Vagina (tissue), 2 donors: ENCODE data around the gene BSN. TPM values are rescaled to one million over a fixed set of nuclear protein-coding genes. Genes with fewer than 3 reads are reported as not detected.

Experiments used
- DNase-seq, 2 donors: peaks; one replicate each; pipeline ENCODE4 v3.0.0-alpha.2; 2017; ENCODE audit errors: extremely low spot score in 2 of 2
- H3K27ac ChIP-seq: fragments of 200-600 bp; sonication (generic); one replicate; pipeline ENCODE4 v1.5.1; 2019
- H3K27me3 ChIP-seq: fragments of 200-600 bp; sonication (generic); one replicate; pipeline ENCODE4 v1.5.1; 2019
- H3K36me3 ChIP-seq, 2 donors: fragments of 200-600 bp; sonication (generic); one replicate each; pipeline ENCODE4 v1.5.1; 2017 to 2019
- H3K4me1 ChIP-seq: fragments of 200-600 bp; sonication (generic); one replicate; pipeline ENCODE4 v1.5.1; 2019
- H3K4me3 ChIP-seq, 2 donors: fragments of 200-600 bp; sonication (generic); 1 replicate in 1 of 2; 2 replicates in 1 of 2; pipeline ENCODE4 v1.5.1; 2016 to 2019
- H3K9me3 ChIP-seq: fragments of 200-600 bp; sonication (generic); one replicate; pipeline ENCODE4 v1.5.1; 2019
- POLR2A ChIP-seq, 2 donors: fragments of 450-650 bp; IDR thresholded peaks; one replicate each; pipeline ENCODE4 v1.6.1; 2017; ENCODE audit warnings: antibody characterized with exemption in 2 of 2, mild to moderate bottlenecking in 2 of 2, moderate library complexity in 2 of 2
- POLR2AphosphoS5 ChIP-seq, 2 donors: sonication (generic); formaldehyde crosslinking; IDR thresholded peaks; one replicate each; pipeline ENCODE4 v1.9.0; 2017; ENCODE audit warnings: antibody characterized with exemption in 2 of 2, mild to moderate bottlenecking in 2 of 2, low read depth in 1 of 2; ENCODE audit not compliant: insufficient read depth in 1 of 2
- intact Hi-C: fragments of 100-400 bp; cut with DNase I; formaldehyde crosslinking; loops from one replicate; pipeline ENCODE4 v1.15.1; 2023
- total RNA-seq: library from RNA; depleted of rRNA; stranded (reverse); fragments of >200 nt; gene quantifications from one replicate; pipeline ENCODE4 v1.2.3, GENCODE V29; 2016
- TF ChIP-seq, protein P1 (sequence below), 3 experiments: fragments of 450-650 bp in 2 of 3; fragments of 200-600 bp in 1 of 3; sonication (generic) in 1 of 3; IDR thresholded peaks; one replicate each; pipeline ENCODE4 v1.5.1; 2017 to 2019; ENCODE audit warnings: antibody characterized with exemption in 3 of 3, mild to moderate bottlenecking in 2 of 3, moderate library complexity in 2 of 3

The BSN gene
- total RNA-seq, 1 donor from 2014 or later = 0.74 TPM

DNA sequence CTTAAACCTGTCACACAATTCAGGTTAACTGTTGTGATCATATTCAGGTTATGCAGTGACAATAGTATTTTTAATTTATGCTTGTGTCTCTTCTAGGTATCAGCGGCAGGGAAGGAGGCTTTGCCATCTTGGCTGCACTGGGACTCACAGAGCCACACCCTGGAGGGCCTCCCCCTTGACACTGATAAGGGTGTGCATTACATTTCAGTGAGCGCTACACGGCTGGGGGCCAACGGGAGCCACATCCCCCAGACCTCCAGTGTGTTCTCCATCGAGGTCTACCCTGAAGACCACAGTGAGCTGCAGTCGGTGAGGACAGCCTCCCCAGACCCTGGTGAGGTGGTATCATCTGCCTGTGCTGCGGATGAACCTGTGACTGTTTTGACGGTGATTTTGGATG, 23.6 kb upstream of the BSN start:
- H3K4me3 ChIP-seq = no peak overlapping the region
- DNase-seq = no peak
- no peak overlapping the region for H3K27ac ChIP-seq
- intact Hi-C loops = no loop called here
- no peaks in the 10 kb centered on the region for H3K4me1 ChIP-seq
- TF ChIP-seq, protein P1, sequence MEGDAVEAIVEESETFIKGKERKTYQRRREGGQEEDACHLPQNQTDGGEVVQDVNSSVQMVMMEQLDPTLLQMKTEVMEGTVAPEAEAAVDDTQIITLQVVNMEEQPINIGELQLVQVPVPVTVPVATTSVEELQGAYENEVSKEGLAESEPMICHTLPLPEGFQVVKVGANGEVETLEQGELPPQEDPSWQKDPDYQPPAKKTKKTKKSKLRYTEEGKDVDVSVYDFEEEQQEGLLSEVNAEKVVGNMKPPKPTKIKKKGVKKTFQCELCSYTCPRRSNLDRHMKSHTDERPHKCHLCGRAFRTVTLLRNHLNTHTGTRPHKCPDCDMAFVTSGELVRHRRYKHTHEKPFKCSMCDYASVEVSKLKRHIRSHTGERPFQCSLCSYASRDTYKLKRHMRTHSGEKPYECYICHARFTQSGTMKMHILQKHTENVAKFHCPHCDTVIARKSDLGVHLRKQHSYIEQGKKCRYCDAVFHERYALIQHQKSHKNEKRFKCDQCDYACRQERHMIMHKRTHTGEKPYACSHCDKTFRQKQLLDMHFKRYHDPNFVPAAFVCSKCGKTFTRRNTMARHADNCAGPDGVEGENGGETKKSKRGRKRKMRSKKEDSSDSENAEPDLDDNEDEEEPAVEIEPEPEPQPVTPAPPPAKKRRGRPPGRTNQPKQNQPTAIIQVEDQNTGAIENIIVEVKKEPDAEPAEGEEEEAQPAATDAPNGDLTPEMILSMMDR (IDR thresholded peaks at IDR 0.05) = no peak
- no peak for TF ChIP-seq POLR2A (IDR thresholded peaks at IDR 0.05)
- no peaks in the 10 kb centered on the region for H3K9me3 ChIP-seq
- no peaks in the 10 kb centered on the region for H3K27me3 ChIP-seq
- H3K36me3 ChIP-seq = peaks cover 0 to 26% of the 10 kb centered on the region in 2 donors

DNA sequence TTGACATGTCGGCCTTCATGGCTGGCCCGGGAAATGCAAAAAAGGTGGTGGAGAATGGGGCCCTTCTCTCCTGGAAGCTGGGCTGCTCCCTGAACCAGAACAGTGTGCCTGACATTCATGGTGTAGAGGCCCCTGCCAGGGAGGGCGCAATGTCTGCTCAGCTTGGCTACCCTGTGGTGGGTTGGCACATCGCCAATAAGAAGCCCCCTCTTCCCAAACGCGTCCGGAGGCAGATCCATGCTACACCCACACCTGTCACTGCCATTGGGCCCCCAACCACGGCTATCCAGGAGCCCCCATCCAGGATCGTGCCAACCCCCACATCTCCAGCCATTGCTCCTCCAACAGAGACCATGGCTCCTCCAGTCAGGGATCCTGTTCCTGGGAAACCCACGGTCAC, 23.1 kb upstream of the BSN start:
- Histone ChIP-seq H3K4me3 (no peak overlapping the region), H3K4me1 (no peaks in the 10 kb centered on the region), H3K27ac (no peak overlapping the region), H3K27me3 (no peaks in the 10 kb centered on the region), H3K36me3 (peaks cover 0 to 26% of the 10 kb centered on the region in 2 donors), H3K9me3 (no peaks in the 10 kb centered on the region)
- intact Hi-C loops = no loop called here
- no peak for DNase-seq
- TF ChIP-seq, protein P1 (IDR thresholded peaks at IDR 0.05) = no peak
- no peak for TF ChIP-seq POLR2AphosphoS5 (IDR thresholded peaks at IDR 0.05; ENCODE audit: insufficient read depth in 1 of 2, low read depth in 1 of 2)
- no peak for TF ChIP-seq POLR2A (IDR thresholded peaks at IDR 0.05)

DNA sequence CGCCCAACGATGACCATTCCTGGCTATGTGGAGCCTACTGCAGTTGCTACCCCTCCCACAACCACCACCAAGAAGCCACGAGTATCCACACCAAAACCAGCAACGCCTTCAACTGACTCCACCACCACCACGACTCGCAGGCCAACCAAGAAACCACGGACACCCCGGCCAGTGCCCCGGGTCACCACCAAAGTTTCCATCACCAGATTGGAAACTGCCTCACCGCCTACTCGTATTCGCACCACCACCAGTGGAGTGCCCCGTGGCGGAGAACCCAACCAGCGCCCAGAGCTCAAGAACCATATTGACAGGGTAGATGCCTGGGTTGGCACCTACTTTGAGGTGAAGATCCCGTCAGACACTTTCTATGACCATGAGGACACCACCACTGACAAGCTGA, 22.6 kb upstream of the BSN start:
- TF ChIP-seq, protein P1 (IDR thresholded peaks at IDR 0.05) = no peak
- TF ChIP-seq POLR2A (IDR thresholded peaks at IDR 0.05) (no peak), POLR2AphosphoS5 (IDR thresholded peaks at IDR 0.05; ENCODE audit: insufficient read depth in 1 of 2, low read depth in 1 of 2) (no peak)
- no peak for DNase-seq
- intact Hi-C loops = no loop called here
- Histone ChIP-seq H3K4me3 (no peak overlapping the region), H3K27me3 (no peaks in the 10 kb centered on the region), H3K27ac (no peak overlapping the region), H3K9me3 (no peaks in the 10 kb centered on the region), H3K36me3 (peaks cover 0 to 26% of the 10 kb centered on the region in 2 donors), H3K4me1 (no peaks in the 10 kb centered on the region)

DNA sequence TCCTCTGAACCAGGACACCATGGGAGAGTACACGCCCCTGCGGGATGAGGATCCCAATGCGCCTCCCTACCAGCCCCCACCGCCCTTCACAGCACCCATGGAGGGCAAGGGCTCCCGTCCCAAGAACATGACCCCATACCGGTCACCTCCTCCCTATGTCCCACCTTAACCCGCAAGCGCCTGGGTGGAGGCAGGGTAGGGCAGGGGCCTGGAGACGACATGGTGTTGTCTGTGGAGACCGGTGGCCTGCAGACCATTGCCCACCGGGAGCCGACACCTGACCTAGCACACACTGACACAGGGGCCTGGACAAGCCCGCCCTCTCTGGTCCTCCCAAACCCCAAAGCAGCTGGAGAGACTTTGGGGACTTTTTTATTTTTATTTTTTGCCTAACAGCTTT, 21.2 kb upstream of the BSN start:
- Histone ChIP-seq H3K27me3 (no peaks in the 10 kb centered on the region), H3K4me3 (no peak overlapping the region), H3K4me1 (no peaks in the 10 kb centered on the region), H3K36me3 (peaks cover 0 to 26% of the 10 kb centered on the region in 2 donors), H3K9me3 (no peaks in the 10 kb centered on the region), H3K27ac (no peak overlapping the region)
- TF ChIP-seq POLR2A (IDR thresholded peaks at IDR 0.05) (no peak), POLR2AphosphoS5 (IDR thresholded peaks at IDR 0.05; ENCODE audit: insufficient read depth in 1 of 2, low read depth in 1 of 2) (no peak)
- DNase-seq = no peak
- intact Hi-C loops = no loop called here

DNA sequence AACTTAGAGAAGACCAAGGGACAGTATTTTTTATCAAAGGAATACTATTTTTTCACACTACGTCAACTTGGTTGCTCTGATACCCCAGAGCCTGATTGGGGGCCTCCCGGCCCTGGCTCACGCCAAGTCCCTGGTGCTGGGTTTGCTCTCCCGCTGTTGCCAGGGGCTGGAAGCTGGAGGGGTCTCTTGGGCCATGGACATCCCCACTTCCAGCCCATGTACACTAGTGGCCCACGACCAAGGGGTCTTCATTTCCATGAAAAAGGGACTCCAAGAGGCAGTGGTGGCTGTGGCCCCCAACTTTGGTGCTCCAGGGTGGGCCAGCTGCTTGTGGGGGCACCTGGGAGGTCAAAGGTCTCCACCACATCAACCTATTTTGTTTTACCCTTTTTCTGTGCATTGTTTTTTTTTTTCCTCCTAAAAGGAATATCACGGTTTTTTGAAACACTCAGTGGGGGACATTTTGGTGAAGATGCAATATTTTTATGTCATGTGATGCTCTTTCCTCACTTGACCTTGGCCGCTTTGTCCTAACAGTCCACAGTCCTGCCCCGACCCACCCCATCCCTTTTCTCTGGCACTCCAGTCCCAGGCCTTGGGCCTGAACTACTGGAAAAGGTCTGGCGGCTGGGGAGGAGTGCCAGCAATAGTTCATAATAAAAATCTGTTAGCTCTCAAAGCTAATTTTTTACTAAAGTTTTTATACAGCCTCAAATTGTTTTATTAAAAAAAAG, 20.3 kb upstream of the BSN start:
- no peak overlapping the region for H3K4me3 ChIP-seq
- DNase-seq = no peak
- no peaks in the 10 kb centered on the region for H3K9me3 ChIP-seq
- no peaks in the 10 kb centered on the region for H3K27me3 ChIP-seq
- intact Hi-C loops = no loop called here
- no peaks in the 10 kb centered on the region for H3K4me1 ChIP-seq
- TF ChIP-seq, protein P1 (IDR thresholded peaks at IDR 0.05) = no peak
- TF ChIP-seq POLR2AphosphoS5 (IDR thresholded peaks at IDR 0.05; ENCODE audit: insufficient read depth in 1 of 2, low read depth in 1 of 2) (no peak), POLR2A (IDR thresholded peaks at IDR 0.05) (no peak)
- H3K36me3 ChIP-seq = peaks cover 0 to 26% of the 10 kb centered on the region in 2 donors
- no peak overlapping the region for H3K27ac ChIP-seq
